HCT116 (cell line): ENCODE measurements around the gene ERVMER34-1. TPM values are rescaled to one million over a fixed set of nuclear protein-coding genes. Genes with fewer than 3 reads are reported as not detected.

Experiments
- ATAC-seq: fragments of 200-7000 bp; cut with Tn5 transposase; 2 replicates; pipeline ENCODE4 v1.9.1; 2020; ENCODE audit warnings: mild to moderate bottlenecking, moderate library complexity
- BruUV-seq: library from RNA; stranded (reverse); fragments of 400-500 nt; replicated peaks from 2 replicates; lab custom pipeline; 2021; lab: Mats Ljungman, UMichigan
- CTCF ChIA-PET: fragments of 300-600 bp; sonication (Branson Sonifier 250); formaldehyde crosslinking; loops from one replicate; lab custom pipeline; 2021; ENCODE audit warnings: antibody characterized with exemption; lab: Charles Lee
- POLR2A ChIA-PET: fragments of 300-600, 350-600 bp; sonication (Branson Sonifier 250); formaldehyde crosslinking; loops from one replicate; lab custom pipeline; 2021; ENCODE audit warnings: antibody characterized with exemption; lab: Charles Lee
- RAD21 ChIA-PET, 2 experiments: fragments of 300-600 bp; sonication (Branson Sonifier 250); formaldehyde crosslinking; loops; one replicate each; lab custom pipeline; 2023; ENCODE audit warnings: low total read pairs in 2 of 2; ENCODE audit not compliant: uncharacterized antibody in 2 of 2, unreplicated experiment in 2 of 2, low non-redundant PET in 1 of 2; lab: Charles Lee
- DNase-seq: peaks from one replicate; pipeline ENCODE4 v3.0.0-alpha.2; 2010; ENCODE audit warnings: low read depth, low spot score
- H2AFZ ChIP-seq: fragments of 200-600 bp; shearing (Covaris generic), sonication (generic); 2 replicates; pipeline ENCODE4 v1.6.1; 2017; ENCODE audit warnings: low read depth, mixed run types, mixed read lengths, antibody characterized with exemption, low read length; ENCODE audit not compliant: poor library complexity, severe bottlenecking
- H3K27ac ChIP-seq: 2 replicates; pipeline ENCODE4 v1.5.1; 2012; ENCODE audit warnings: low read depth, low read length
- H3K27me3 ChIP-seq: fragments of 200-600 bp; sonication (generic); 2 replicates; pipeline ENCODE4 v1.6.1; 2016; ENCODE audit warnings: mixed run types, low read length, mixed read lengths; ENCODE audit not compliant: insufficient read depth
- H3K36me3 ChIP-seq, 2 experiments: fragments of 200-500 bp in 1 of 2; fragments of 200-600 bp in 1 of 2; sonication (Bioruptor generic) in 1 of 2; sonication (generic) in 1 of 2; 2 replicates each; pipeline versions ENCODE4 v1.5.1 to v1.6.1; 2014 to 2016; ENCODE audit warnings: low read length in 2 of 2, inconsistent platforms in 1 of 2, mixed read lengths in 1 of 2, mixed run types in 1 of 2; ENCODE audit not compliant: insufficient read depth in 2 of 2, control insufficient read depth in 1 of 2
- H3K4me1 ChIP-seq, 2 experiments: fragments of 200-600 bp in 1 of 2; sonication (generic) in 1 of 2; 2 replicates each; pipeline versions ENCODE4 v1.5.1 to v1.6.1; 2012 to 2017; ENCODE audit warnings: low read length in 2 of 2, inconsistent platforms in 1 of 2, mild to moderate bottlenecking in 1 of 2, mixed read lengths in 1 of 2, mixed run types in 1 of 2, moderate library complexity in 1 of 2; ENCODE audit not compliant: insufficient read depth in 2 of 2, control insufficient read depth in 1 of 2
- H3K4me2 ChIP-seq: fragments of 200-600 bp; sonication (generic); 2 replicates; pipeline ENCODE4 v1.6.1; 2017; ENCODE audit warnings: mixed run types, low read length, mixed read lengths
- H3K4me3 ChIP-seq, 2 experiments: fragments of 200-600 bp in 1 of 2; sonication (generic) in 1 of 2; replicated peaks in 1 of 2; 2 replicates each; pipeline ENCODE4 v1.5.1; 2011 to 2016; ENCODE audit warnings: low read length in 2 of 2, control low read depth in 1 of 2, low read depth in 1 of 2, mild to moderate bottlenecking in 1 of 2, mixed read lengths in 1 of 2, mixed run types in 1 of 2
- H3K79me2 ChIP-seq: fragments of 200-600 bp; sonication (generic); 2 replicates; pipeline ENCODE4 v1.6.1; 2017; ENCODE audit warnings: mild to moderate bottlenecking, mixed run types, low read length, moderate library complexity, mixed read lengths; ENCODE audit not compliant: insufficient read depth
- H3K9ac ChIP-seq: fragments of 200-600 bp; sonication (generic); 2 replicates; pipeline ENCODE4 v1.6.1; 2016; ENCODE audit warnings: low read length, mixed read lengths
- H3K9me2 ChIP-seq: fragments of 200-600 bp; sonication (generic), shearing (Covaris generic); 2 replicates; pipeline ENCODE4 v1.6.1; 2017; ENCODE audit warnings: mixed run types, mild to moderate bottlenecking, moderate library complexity; ENCODE audit not compliant: insufficient read depth
- H3K9me3 ChIP-seq, 2 experiments: fragments of 200-500 bp in 1 of 2; fragments of 200-600 bp in 1 of 2; sonication (Bioruptor generic) in 1 of 2; sonication (generic) in 1 of 2; 2 replicates each; pipeline ENCODE4 v1.6.1; 2014 to 2017; ENCODE audit warnings: low read length in 2 of 2, mixed read lengths in 2 of 2, inconsistent platforms in 1 of 2, low read depth in 1 of 2, mild to moderate bottlenecking in 1 of 2, mixed run types in 1 of 2, moderate library complexity in 1 of 2; ENCODE audit not compliant: control insufficient read depth in 1 of 2, insufficient read depth in 1 of 2
- H4K20me1 ChIP-seq: fragments of 200-600 bp; sonication (generic), shearing (Covaris generic); 2 replicates; pipeline ENCODE4 v1.6.1; 2017; ENCODE audit warnings: mixed run types, mild to moderate bottlenecking, moderate library complexity; ENCODE audit not compliant: insufficient read depth
- CEBPB ChIP-seq: IDR thresholded peaks from 2 replicates; pipeline ENCODE4 v1.6.1; 2012; ENCODE audit warnings: low read depth
- EGR1 ChIP-seq: IDR thresholded peaks from 2 replicates; pipeline ENCODE4 v1.6.1; 2012; ENCODE audit warnings: low read depth
- ELF1 ChIP-seq: IDR thresholded peaks from 2 replicates; pipeline ENCODE4 v1.6.1; 2012; ENCODE audit warnings: low read depth, borderline replicate concordance
- EZH2 ChIP-seq: fragments of 200-600 bp; sonication (generic); IDR thresholded peaks from 2 replicates; pipeline ENCODE4 v1.6.1; 2017; ENCODE audit warnings: antibody characterized with exemption, mixed run types
- EZH2phosphoT487 ChIP-seq: fragments of 200-600 bp; IDR thresholded peaks from 2 replicates; pipeline ENCODE4 v1.6.1; 2018; ENCODE audit warnings: antibody characterized with exemption, borderline replicate concordance
- FOSL1 ChIP-seq: IDR thresholded peaks from 2 replicates; pipeline ENCODE4 v1.6.1; 2012; ENCODE audit warnings: low read depth
- POLR2A ChIP-seq: IDR thresholded peaks from 2 replicates; pipeline ENCODE4 v1.7.0; 2011; ENCODE audit warnings: borderline replicate concordance; ENCODE audit not compliant: insufficient read depth, insufficient read length; ENCODE audit errors: extremely low read depth
- SIN3A ChIP-seq: IDR thresholded peaks from 2 replicates; pipeline ENCODE4 v1.6.1; 2012; ENCODE audit warnings: low read depth
- SRF ChIP-seq: IDR thresholded peaks from 2 replicates; pipeline ENCODE4 v1.6.1; 2012; ENCODE audit warnings: low read depth
- YY1 ChIP-seq: IDR thresholded peaks from 2 replicates; pipeline ENCODE4 v1.6.1; 2011; ENCODE audit warnings: low read length, low read depth, moderate library complexity, mild to moderate bottlenecking; ENCODE audit not compliant: insufficient replicate concordance; ENCODE audit errors: extremely low read depth
- ZFX ChIP-seq: fragments of 450-650 bp; IDR thresholded peaks from 2 replicates; pipeline ENCODE4 v1.6.1; 2017
- intact Hi-C: fragments of 100-400 bp; cut with micrococcal nuclease; formaldehyde crosslinking; loops from 2 replicates; pipeline ENCODE4 v1.10.0; 2022
- total RNA-seq: library from RNA; stranded (reverse); gene quantifications from one replicate; pipeline ENCODE4 v1.2.1, GENCODE V29; 2021; ENCODE audit not compliant: unreplicated experiment
- TF ChIP-seq, protein P1 (sequence below): IDR thresholded peaks from 2 replicates; pipeline ENCODE4 v1.6.1; 2011; ENCODE audit warnings: mild to moderate bottlenecking, low read length, moderate library complexity; ENCODE audit not compliant: insufficient replicate concordance; ENCODE audit errors: extremely low read depth
- TF ChIP-seq, protein P2 (sequence below): IDR thresholded peaks from 2 replicates; pipeline ENCODE4 v1.6.1; 2012; ENCODE audit warnings: low read depth
- TF ChIP-seq, protein P3 (sequence below): IDR thresholded peaks from 2 replicates; pipeline ENCODE4 v1.6.1; 2012

The ERVMER34-1 gene
- total RNA-seq, 1 experiment from 2014 or later: 17.5 TPM

DNA sequence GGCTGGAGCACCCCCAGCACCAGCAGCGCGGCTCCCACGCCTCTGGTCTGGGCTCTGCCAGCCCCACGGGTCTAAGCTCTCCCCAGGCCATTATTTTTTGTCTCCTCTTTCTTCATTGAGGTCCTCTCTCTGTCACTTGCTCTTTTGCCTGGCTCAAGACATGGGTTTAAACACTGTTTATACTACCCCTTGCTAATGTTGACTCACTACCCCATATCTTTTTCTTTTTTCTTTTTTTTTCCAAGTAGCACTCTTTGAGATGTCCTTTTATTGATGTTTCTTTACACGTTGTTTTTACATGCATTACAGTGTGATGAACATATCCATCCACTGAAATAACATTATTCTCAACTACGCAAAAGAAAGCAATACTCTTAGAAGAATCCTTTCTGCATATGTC lies 1.7 kb upstream of the ERVMER34-1 start:
- POLR2A ChIA-PET: no interaction called here
- TF ChIP-seq, protein P1, sequence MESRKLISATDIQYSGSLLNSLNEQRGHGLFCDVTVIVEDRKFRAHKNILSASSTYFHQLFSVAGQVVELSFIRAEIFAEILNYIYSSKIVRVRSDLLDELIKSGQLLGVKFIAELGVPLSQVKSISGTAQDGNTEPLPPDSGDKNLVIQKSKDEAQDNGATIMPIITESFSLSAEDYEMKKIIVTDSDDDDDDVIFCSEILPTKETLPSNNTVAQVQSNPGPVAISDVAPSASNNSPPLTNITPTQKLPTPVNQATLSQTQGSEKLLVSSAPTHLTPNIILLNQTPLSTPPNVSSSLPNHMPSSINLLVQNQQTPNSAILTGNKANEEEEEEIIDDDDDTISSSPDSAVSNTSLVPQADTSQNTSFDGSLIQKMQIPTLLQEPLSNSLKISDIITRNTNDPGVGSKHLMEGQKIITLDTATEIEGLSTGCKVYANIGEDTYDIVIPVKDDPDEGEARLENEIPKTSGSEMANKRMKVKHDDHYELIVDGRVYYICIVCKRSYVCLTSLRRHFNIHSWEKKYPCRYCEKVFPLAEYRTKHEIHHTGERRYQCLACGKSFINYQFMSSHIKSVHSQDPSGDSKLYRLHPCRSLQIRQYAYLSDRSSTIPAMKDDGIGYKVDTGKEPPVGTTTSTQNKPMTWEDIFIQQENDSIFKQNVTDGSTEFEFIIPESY: no peak
- TF ChIP-seq EZH2phosphoT487 (no peak), YY1 (no peak), ZFX (no peak), POLR2A (no peak), FOSL1 (no peak), CEBPB (no peak), EGR1 (no peak), SRF (no peak), ELF1 (no peak), SIN3A (no peak), EZH2 (no peak)
- TF ChIP-seq, protein P2, sequence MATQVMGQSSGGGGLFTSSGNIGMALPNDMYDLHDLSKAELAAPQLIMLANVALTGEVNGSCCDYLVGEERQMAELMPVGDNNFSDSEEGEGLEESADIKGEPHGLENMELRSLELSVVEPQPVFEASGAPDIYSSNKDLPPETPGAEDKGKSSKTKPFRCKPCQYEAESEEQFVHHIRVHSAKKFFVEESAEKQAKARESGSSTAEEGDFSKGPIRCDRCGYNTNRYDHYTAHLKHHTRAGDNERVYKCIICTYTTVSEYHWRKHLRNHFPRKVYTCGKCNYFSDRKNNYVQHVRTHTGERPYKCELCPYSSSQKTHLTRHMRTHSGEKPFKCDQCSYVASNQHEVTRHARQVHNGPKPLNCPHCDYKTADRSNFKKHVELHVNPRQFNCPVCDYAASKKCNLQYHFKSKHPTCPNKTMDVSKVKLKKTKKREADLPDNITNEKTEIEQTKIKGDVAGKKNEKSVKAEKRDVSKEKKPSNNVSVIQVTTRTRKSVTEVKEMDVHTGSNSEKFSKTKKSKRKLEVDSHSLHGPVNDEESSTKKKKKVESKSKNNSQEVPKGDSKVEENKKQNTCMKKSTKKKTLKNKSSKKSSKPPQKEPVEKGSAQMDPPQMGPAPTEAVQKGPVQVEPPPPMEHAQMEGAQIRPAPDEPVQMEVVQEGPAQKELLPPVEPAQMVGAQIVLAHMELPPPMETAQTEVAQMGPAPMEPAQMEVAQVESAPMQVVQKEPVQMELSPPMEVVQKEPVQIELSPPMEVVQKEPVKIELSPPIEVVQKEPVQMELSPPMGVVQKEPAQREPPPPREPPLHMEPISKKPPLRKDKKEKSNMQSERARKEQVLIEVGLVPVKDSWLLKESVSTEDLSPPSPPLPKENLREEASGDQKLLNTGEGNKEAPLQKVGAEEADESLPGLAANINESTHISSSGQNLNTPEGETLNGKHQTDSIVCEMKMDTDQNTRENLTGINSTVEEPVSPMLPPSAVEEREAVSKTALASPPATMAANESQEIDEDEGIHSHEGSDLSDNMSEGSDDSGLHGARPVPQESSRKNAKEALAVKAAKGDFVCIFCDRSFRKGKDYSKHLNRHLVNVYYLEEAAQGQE: no peak
- TF ChIP-seq, protein P3, sequence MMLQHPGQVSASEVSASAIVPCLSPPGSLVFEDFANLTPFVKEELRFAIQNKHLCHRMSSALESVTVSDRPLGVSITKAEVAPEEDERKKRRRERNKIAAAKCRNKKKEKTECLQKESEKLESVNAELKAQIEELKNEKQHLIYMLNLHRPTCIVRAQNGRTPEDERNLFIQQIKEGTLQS: no peak
- H3K27ac ChIP-seq: no peak overlapping the region
- RAD21 ChIA-PET: no interaction called here
- no peaks in the 10 kb centered on the region for H4K20me1 ChIP-seq
- no peak overlapping the region for H2AFZ ChIP-seq
- no peak overlapping the region for H3K4me3 ChIP-seq
- CTCF ChIA-PET: no interaction called here
- peaks cover 9 to 24% of the 10 kb centered on the region in 2 experiments for H3K4me1 ChIP-seq
- intact Hi-C loops: no loop called here
- BruUV-seq: no TSS peak
- H3K9me2 ChIP-seq: no peaks in the 10 kb centered on the region
- no peak overlapping the region for H3K4me2 ChIP-seq
- DNase-seq (no peak), ATAC-seq (no peak)
- H3K9ac ChIP-seq: no peak overlapping the region
- peaks cover 0 to 12% of the 10 kb centered on the region in 2 experiments; a peak in 1 of 4 replicates for H3K36me3 ChIP-seq
- H3K9me3 ChIP-seq: no peaks in the 10 kb centered on the region
- no peaks in the 10 kb centered on the region for H3K27me3 ChIP-seq
- peaks cover 12% of the 10 kb centered on the region for H3K79me2 ChIP-seq
